HL-60 (cell line): ENCODE measurements around the gene ME2.

ENCODE experiments used
- DNase-seq, 2 experiments: peaks; one replicate each; pipeline ENCODE4 v3.0.0-alpha.2; 2010 to 2020; ENCODE audit warnings: low read depth in 1 of 2, low spot score in 1 of 2
- H3K27ac ChIP-seq: fragments of 250-450 bp; sonication (Bioruptor Pico); replicated peaks from 2 replicates; pipeline ENCODE4 v1.5.1; 2020; ENCODE audit warnings: mild to moderate bottlenecking, moderate library complexity
- H3K27me3 ChIP-seq: fragments of 250-450 bp; sonication (Bioruptor Pico); 2 replicates; pipeline ENCODE4 v1.5.1; 2021; ENCODE audit warnings: mild to moderate bottlenecking, moderate library complexity; ENCODE audit not compliant: insufficient read depth, poor library complexity, severe bottlenecking
- H3K4me3 ChIP-seq: replicated peaks from 2 replicates; pipeline ENCODE4 v1.5.1; 2011; ENCODE audit warnings: mild to moderate bottlenecking, control low read depth, low read length; ENCODE audit not compliant: insufficient read depth
- CTCF ChIP-seq: IDR thresholded peaks from one replicate; pipeline ENCODE4 v1.5.1; 2011; ENCODE audit warnings: low read length, control low read depth, inconsistent platforms; ENCODE audit not compliant: insufficient read depth
- GABPA ChIP-seq: IDR thresholded peaks from 2 replicates; pipeline ENCODE4 v1.6.1; 2012; ENCODE audit warnings: low read depth
- POLR2AphosphoS5 ChIP-seq: IDR thresholded peaks from 2 replicates; pipeline ENCODE4 v1.6.1; 2012; ENCODE audit warnings: low read depth
- REST ChIP-seq: IDR thresholded peaks from 2 replicates; pipeline ENCODE4 v1.6.1; 2012; ENCODE audit warnings: low read depth; ENCODE audit not compliant: insufficient replicate concordance
- SPI1 ChIP-seq: IDR thresholded peaks from 2 replicates; pipeline ENCODE4 v1.6.1; 2012; ENCODE audit warnings: low read depth, mild to moderate bottlenecking, borderline replicate concordance

The ME2 gene

GRCh38 chr18:50844960-50845359, 34.0 kb upstream of the ME2 start:
- Histone ChIP-seq H3K4me3 (no peak overlapping the region), H3K27ac (no peak overlapping the region), H3K27me3 (no peaks in the 10 kb centered on the region)
- TF ChIP-seq SPI1 = no peak
- TF ChIP-seq CTCF = no peak
- TF ChIP-seq POLR2AphosphoS5 = no peak
- no peak for TF ChIP-seq GABPA
- no peak for TF ChIP-seq REST
- DNase-seq = no peak

GRCh38 chr18:50847192-50847591, 31.7 kb upstream of the ME2 start:
- TF ChIP-seq POLR2AphosphoS5 = no peak
- no peak for TF ChIP-seq CTCF
- no peak for TF ChIP-seq SPI1
- TF ChIP-seq REST = no peak
- TF ChIP-seq GABPA = no peak
- H3K27me3 ChIP-seq = no peaks in the 10 kb centered on the region
- no peak overlapping the region for H3K27ac ChIP-seq
- no peak for DNase-seq
- H3K4me3 ChIP-seq = no peak overlapping the region

GRCh38 chr18:50848061-50848551, 30.8 kb upstream of the ME2 start:
- TF ChIP-seq CTCF (no peak), POLR2AphosphoS5 (no peak), GABPA (no peak), SPI1 (no peak), REST (no peak)
- DNase-seq = no peak
- Histone ChIP-seq H3K27me3 (no peaks in the 10 kb centered on the region), H3K27ac (no peak overlapping the region), H3K4me3 (no peak overlapping the region)
